CD4-positive, alpha-beta T cell (primary cell): Measurements from ENCODE around the gene KCNQ1. TPM values are rescaled to one million over a fixed set of nuclear protein-coding genes. Genes with fewer than 3 reads are reported as not detected.

ENCODE experiments used
- ATAC-seq: fragments of 200-7000 bp; cut with Tn5 transposase; one replicate; pipeline ENCODE4 v1.10.0; 2022; ENCODE audit warnings: mild to moderate bottlenecking; ENCODE audit not compliant: poor library complexity
- CTCF ChIA-PET: fragments of 350-600 bp; sonication (Branson Sonifier 250); formaldehyde crosslinking; loops from one replicate; lab custom pipeline; 2021; ENCODE audit warnings: antibody characterized with exemption, inconsistent platforms; lab: Charles Lee
- POLR2A ChIA-PET: fragments of 350-600 bp; sonication (Branson Sonifier 250); formaldehyde crosslinking; loops from one replicate; lab custom pipeline; 2021; ENCODE audit warnings: antibody characterized with exemption, inconsistent platforms; lab: Charles Lee
- DNase-seq, 14 experiments: peaks; one replicate each; pipeline ENCODE4 v3.0.0-alpha.2; 2013 to 2020; ENCODE audit warnings: mixed read lengths in 2 of 14
- H3K27ac ChIP-seq, 2 donors: one replicate each; pipeline versions ENCODE4 v1.5.1 to v1.7.0; 2013; ENCODE audit warnings: low read length in 2 of 2, low read depth in 1 of 2, mild to moderate bottlenecking in 1 of 2
- H3K27me3 ChIP-seq, 2 experiments: 1 replicate in 1 of 2; 2 replicates in 1 of 2; pipeline versions ENCODE4 v1.6.1 to v1.7.0; 2013; ENCODE audit warnings: low read length in 2 of 2, control low read depth in 1 of 2, mild to moderate bottlenecking in 1 of 2, moderate library complexity in 1 of 2; ENCODE audit not compliant: insufficient read depth in 2 of 2, control insufficient read depth in 1 of 2
- H3K36me3 ChIP-seq: one replicate; pipeline ENCODE4 v1.6.1; 2013; ENCODE audit warnings: low read length, control low read depth; ENCODE audit not compliant: insufficient read depth
- H3K4me1 ChIP-seq: one replicate; pipeline ENCODE4 v1.6.1; 2013; ENCODE audit warnings: low read length, control low read depth; ENCODE audit not compliant: insufficient read depth
- H3K4me3 ChIP-seq: one replicate; pipeline ENCODE4 v1.5.1; 2013; ENCODE audit warnings: mild to moderate bottlenecking, low read length, moderate library complexity
- H3K9me3 ChIP-seq, 2 experiments: 1 replicate in 1 of 2; 2 replicates in 1 of 2; pipeline versions ENCODE4 v1.6.1 to v1.7.0; 2013; ENCODE audit warnings: low read length in 2 of 2, mild to moderate bottlenecking in 2 of 2, control low read depth in 1 of 2, moderate library complexity in 1 of 2; ENCODE audit not compliant: control insufficient read depth in 1 of 2, insufficient read depth in 1 of 2
- H3K27ac Mint-ChIP-seq: one replicate; pipeline ENCODE4 v1.8.0; 2020; ENCODE audit warnings: mixed read lengths
- H3K27me3 Mint-ChIP-seq: one replicate; pipeline ENCODE4 v1.8.0; 2021; ENCODE audit warnings: mixed read lengths
- H3K36me3 Mint-ChIP-seq: one replicate; pipeline ENCODE4 v1.8.0; 2021; ENCODE audit warnings: low read depth, mixed read lengths
- H3K4me1 Mint-ChIP-seq: one replicate; pipeline ENCODE4 v1.8.0; 2021; ENCODE audit warnings: low read depth, mixed read lengths
- H3K4me3 Mint-ChIP-seq: one replicate; pipeline ENCODE4 v1.8.0; 2020; ENCODE audit warnings: mild to moderate bottlenecking, mixed read lengths
- H3K9me3 Mint-ChIP-seq: one replicate; pipeline ENCODE4 v1.8.0; 2020; ENCODE audit warnings: mixed read lengths
- intact Hi-C, 2 experiments: fragments of 100-400 bp; cut with DNase I in 1 of 2; cut with micrococcal nuclease in 1 of 2; formaldehyde crosslinking; loops; one replicate each; pipeline versions ENCODE4 v1.15.1 to v1.9.0; 2023 to 2025; cut with DNase I, micrococcal nuclease
- total RNA-seq, 174 experiments: library from RNA in 2 of 174; stranded (reverse) in 2 of 174; gene quantifications; one replicate each; pipeline ENCODE4 v1.2.3 and lab custom pipeline; 2021 to 2026
- TF ChIP-seq, protein P1 (sequence below): fragments of 200-600 bp; IDR thresholded peaks from one replicate; pipeline ENCODE4 v1.8.0; 2022; ENCODE audit warnings: antibody characterized with exemption, mild to moderate bottlenecking

Gene KCNQ1
- total RNA-seq, 2 experiments from 2014 or later: 31.3 to 33.1 TPM

DNA sequence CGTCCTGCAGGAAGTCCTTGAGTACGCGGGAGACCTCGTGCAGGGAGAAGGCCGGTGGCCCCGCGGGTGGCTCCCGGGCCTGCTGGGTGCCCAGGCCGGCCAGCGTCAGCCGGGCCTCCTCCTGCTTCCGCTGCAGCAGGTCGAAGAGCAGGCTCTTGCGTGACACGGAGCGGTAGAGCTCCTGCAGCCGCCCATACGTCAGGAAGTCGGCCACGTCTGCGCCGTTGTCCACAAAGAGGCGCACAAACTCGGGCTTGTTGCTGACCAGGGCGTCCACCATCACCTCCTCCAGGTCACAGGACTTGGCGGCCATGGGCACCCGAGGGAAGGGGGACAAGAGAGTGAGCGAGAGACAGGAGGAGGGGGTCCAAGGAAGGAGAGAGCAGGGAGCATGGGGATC is 29.6 kb upstream of the KCNQ1 start:
- Histone ChIP-seq H3K4me1 (peaks cover 6% of the 10 kb centered on the region), H3K27me3 (no peaks in the 10 kb centered on the region), H3K4me3 (no peak overlapping the region), H3K9me3 (no peaks in the 10 kb centered on the region), H3K27ac (no peak overlapping the region), H3K36me3 (no peaks in the 10 kb centered on the region)
- TF ChIP-seq, protein P1, sequence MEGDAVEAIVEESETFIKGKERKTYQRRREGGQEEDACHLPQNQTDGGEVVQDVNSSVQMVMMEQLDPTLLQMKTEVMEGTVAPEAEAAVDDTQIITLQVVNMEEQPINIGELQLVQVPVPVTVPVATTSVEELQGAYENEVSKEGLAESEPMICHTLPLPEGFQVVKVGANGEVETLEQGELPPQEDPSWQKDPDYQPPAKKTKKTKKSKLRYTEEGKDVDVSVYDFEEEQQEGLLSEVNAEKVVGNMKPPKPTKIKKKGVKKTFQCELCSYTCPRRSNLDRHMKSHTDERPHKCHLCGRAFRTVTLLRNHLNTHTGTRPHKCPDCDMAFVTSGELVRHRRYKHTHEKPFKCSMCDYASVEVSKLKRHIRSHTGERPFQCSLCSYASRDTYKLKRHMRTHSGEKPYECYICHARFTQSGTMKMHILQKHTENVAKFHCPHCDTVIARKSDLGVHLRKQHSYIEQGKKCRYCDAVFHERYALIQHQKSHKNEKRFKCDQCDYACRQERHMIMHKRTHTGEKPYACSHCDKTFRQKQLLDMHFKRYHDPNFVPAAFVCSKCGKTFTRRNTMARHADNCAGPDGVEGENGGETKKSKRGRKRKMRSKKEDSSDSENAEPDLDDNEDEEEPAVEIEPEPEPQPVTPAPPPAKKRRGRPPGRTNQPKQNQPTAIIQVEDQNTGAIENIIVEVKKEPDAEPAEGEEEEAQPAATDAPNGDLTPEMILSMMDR: no peak
- CTCF ChIA-PET: no interaction called here
- no peak for DNase-seq
- Mint-ChIP-seq H3K27ac (no peak overlapping the region), H3K4me1 (no peaks in the 10 kb centered on the region), H3K9me3 (no peaks in the 10 kb centered on the region), H3K27me3 (no peaks in the 10 kb centered on the region), H3K4me3 (no peak overlapping the region), H3K36me3 (no peaks in the 10 kb centered on the region)
- intact Hi-C loops: no loop called here
- ATAC-seq: no peak
- POLR2A ChIA-PET: no interaction called here

DNA sequence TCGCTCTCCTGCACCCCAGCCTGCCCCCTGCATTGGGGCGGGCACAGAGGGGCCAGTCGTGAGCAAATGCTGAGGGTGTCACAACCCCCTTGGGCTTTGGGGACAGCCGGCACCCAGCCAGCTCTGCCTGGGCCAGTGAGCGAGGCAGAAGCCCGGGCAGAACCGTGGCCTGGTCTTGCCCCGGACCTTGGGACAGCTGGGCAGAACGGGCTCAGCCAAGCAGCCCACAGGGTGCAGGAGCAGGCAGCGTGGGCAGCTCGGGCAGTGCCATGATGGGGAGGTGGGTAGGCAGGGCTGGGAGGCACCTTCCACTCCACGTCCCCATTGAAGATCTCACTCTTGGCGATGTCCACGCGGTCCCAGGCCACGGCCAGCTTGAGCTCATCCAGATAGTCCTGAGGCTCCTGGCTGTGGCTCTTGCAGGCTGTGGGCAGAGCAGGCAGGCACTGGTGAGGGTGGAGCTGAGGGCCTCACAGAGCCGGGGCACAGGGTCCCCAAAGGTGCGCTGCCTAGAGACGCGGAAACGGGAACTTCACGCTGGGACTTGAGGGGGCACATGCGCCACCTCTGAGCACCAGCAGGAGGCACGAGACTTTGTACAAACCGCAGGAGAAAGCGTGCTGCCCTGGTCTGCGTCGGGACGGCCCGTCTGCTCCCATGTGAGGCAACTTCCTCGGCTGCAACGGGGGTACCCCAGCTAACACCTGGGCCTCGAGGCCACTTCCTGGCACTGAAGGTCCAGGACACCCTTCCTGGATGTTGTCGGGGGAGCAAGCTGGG is 29.0 kb upstream of the KCNQ1 start:
- H3K36me3 Mint-ChIP-seq: no peaks in the 10 kb centered on the region
- no peaks in the 10 kb centered on the region for H3K36me3 ChIP-seq
- H3K27ac ChIP-seq: no peak overlapping the region
- no peak for ATAC-seq
- H3K4me1 ChIP-seq: peaks cover 12% of the 10 kb centered on the region
- H3K9me3 Mint-ChIP-seq: no peaks in the 10 kb centered on the region
- CTCF ChIA-PET: no interaction called here
- H3K4me1 Mint-ChIP-seq: no peaks in the 10 kb centered on the region
- H3K4me3 ChIP-seq: no peak overlapping the region
- no peak overlapping the region for H3K4me3 Mint-ChIP-seq
- intact Hi-C loops: no loop called here
- no peak for DNase-seq
- H3K9me3 ChIP-seq: no peaks in the 10 kb centered on the region
- POLR2A ChIA-PET: no interaction called here
- no peaks in the 10 kb centered on the region for H3K27me3 Mint-ChIP-seq
- H3K27me3 ChIP-seq: no peaks in the 10 kb centered on the region
- H3K27ac Mint-ChIP-seq: no peak overlapping the region
- TF ChIP-seq, protein P1: no peak

DNA sequence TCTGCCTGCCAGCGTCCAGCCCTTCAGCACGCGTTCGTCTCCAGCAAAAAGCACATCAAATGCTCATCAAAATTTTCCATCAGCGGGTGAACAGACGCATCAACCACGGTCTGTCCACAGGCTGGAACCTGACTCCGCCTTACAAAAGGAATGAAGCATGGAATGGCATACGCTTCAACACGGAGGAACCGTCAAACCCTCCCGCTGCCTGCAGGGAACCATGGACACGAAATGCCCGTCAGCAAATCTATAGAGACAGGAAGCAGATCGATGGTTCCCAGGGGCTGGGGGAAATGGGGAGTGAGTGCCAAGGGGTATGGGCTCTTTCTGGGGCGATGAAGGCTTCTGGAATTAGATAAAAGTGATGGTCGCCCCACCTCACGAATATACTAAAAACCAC is 28.0 kb upstream of the KCNQ1 start:
- Mint-ChIP-seq H3K4me3 (no peak overlapping the region), H3K27me3 (no peaks in the 10 kb centered on the region), H3K27ac (no peak overlapping the region), H3K36me3 (no peaks in the 10 kb centered on the region), H3K9me3 (no peaks in the 10 kb centered on the region), H3K4me1 (no peaks in the 10 kb centered on the region)
- Histone ChIP-seq H3K27ac (no peak overlapping the region), H3K4me1 (peaks cover 14% of the 10 kb centered on the region), H3K4me3 (no peak overlapping the region), H3K27me3 (no peaks in the 10 kb centered on the region), H3K36me3 (no peaks in the 10 kb centered on the region), H3K9me3 (no peaks in the 10 kb centered on the region)
- ATAC-seq (no peak), DNase-seq (no peak)
- CTCF ChIA-PET: no interaction called here
- intact Hi-C loops: no loop called here
- POLR2A ChIA-PET: no interaction called here
- TF ChIP-seq, protein P1: no peak
